Cardiac fibroblast (primary cell): ENCODE data around the gene CPSF3.

ENCODE experiments used
- DNase-seq, 2 donors: peaks; one replicate each; pipeline versions ENCODE4 v3.0.0 to v3.0.0-alpha.2; 2010; ENCODE audit warnings: low read depth in 2 of 2
- H3K4me3 ChIP-seq, 2 donors: replicated peaks in 1 of 2; 1 replicate in 1 of 2; 2 replicates in 1 of 2; pipeline ENCODE4 v1.5.1; 2011; ENCODE audit warnings: low read depth in 2 of 2, low read length in 2 of 2, mild to moderate bottlenecking in 2 of 2, moderate library complexity in 1 of 2
- TF ChIP-seq, protein P1 (sequence below): IDR thresholded peaks from one replicate; pipeline ENCODE4 v1.5.1; 2011; ENCODE audit warnings: low read depth, mild to moderate bottlenecking, low read length, inconsistent platforms

The CPSF3 gene

GRCh38 chr2:9380702-9381628 lies 42.5 kb upstream of the CPSF3 start:
- no peak overlapping the region for H3K4me3 ChIP-seq
- TF ChIP-seq, protein P1, sequence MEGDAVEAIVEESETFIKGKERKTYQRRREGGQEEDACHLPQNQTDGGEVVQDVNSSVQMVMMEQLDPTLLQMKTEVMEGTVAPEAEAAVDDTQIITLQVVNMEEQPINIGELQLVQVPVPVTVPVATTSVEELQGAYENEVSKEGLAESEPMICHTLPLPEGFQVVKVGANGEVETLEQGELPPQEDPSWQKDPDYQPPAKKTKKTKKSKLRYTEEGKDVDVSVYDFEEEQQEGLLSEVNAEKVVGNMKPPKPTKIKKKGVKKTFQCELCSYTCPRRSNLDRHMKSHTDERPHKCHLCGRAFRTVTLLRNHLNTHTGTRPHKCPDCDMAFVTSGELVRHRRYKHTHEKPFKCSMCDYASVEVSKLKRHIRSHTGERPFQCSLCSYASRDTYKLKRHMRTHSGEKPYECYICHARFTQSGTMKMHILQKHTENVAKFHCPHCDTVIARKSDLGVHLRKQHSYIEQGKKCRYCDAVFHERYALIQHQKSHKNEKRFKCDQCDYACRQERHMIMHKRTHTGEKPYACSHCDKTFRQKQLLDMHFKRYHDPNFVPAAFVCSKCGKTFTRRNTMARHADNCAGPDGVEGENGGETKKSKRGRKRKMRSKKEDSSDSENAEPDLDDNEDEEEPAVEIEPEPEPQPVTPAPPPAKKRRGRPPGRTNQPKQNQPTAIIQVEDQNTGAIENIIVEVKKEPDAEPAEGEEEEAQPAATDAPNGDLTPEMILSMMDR, result no peak
- peak; percentile 95 for DNase-seq

- peak in 1 of 2 donors; percentile 65 for DNase-seq
- no peak overlapping the region for H3K4me3 ChIP-seq
- TF ChIP-seq, protein P1, result no peak
Measured at GRCh38 chr2:9382604-9383235, 40.7 kb upstream of the CPSF3 start.

DNA sequence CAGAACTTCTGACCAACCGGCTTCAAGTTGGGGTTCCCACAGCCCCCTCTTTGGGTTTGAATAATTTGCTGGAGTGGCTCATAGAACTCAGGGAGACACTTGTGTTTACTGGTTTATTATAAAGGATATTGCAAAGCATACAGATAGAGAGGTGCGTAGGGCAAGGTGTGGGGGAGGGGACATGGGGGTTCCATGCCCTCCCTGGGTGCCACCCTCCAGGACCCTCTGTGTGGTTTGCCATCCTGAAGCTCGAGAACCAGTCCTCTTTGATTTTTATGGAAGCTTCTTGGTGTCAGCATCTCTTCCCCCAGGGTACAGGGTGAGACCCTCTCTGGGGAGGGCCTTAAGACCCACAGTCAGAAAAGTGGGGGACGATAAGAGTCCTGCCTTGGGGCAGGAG lies 38.9 kb upstream of the CPSF3 start:
- DNase-seq, result no peak
- TF ChIP-seq, protein P1, result no peak
- H3K4me3 ChIP-seq, result no peak overlapping the region

DNA sequence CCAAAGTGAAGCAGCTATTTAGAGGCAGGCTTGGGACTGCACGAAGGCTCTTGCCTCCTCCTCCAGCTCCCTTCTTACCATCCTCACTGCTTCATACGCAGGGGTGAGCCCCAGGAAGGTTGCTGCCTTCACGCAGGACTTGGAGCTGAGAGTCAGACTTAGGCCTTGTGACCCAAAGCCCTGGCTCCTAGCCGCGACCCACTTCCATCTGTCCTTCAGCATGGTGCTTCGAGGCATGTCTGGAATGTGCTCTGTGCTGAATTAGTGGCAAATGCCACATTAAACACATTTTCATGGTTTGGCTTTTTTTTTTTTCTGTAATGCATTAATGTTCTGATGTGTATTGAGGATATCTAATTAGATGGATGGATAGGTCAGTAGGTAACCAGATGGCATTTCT lies 37.6 kb upstream of the CPSF3 start:
- DNase-seq, result no peak
- TF ChIP-seq, protein P1, result no peak
- no peak overlapping the region for H3K4me3 ChIP-seq

- DNase-seq, result no peak
- TF ChIP-seq, protein P1, result no peak
Measured at GRCh38 chr2:9388199-9388681, 35.2 kb upstream of the CPSF3 start.

GRCh38 chr2:9388950-9389911 lies 34.2 kb upstream of the CPSF3 start:
- no peak overlapping the region for H3K4me3 ChIP-seq
- TF ChIP-seq, protein P1, result no peak
- no peak for DNase-seq

More at GRCh38 chr2:9388199-9388681, 35.2 kb upstream of the CPSF3 start:
- H3K4me3 ChIP-seq, result no peak overlapping the region
